ENCODE results near the gene HABP4. TPM values are rescaled to one million over a fixed set of nuclear protein-coding genes. Genes with fewer than 3 reads are reported as not detected.
A peak's percentile ranks its signal among the peaks of the same experiment; 100 is the strongest.

HABP4 gene
- total RNA-seq, 1 donor from 2014 or later = 17.2 TPM

GRCh38 chr9:96442491-96442890, 7.5 kb upstream of the HABP4 start:
- H3K4me1 ChIP-seq = no peaks in the 10 kb centered on the region
- TF ChIP-seq CTCF (IDR thresholded peaks at IDR 0.05) (no peak), POLR2AphosphoS5 (IDR thresholded peaks at IDR 0.05; ENCODE audit: insufficient read depth in 1 of 2, low read depth in 1 of 2) (no peak), POLR2A (IDR thresholded peaks at IDR 0.05) (no peak)
- no peak for DNase-seq (ENCODE audit: extremely low spot score in 2 of 2)
- no peaks in the 10 kb centered on the region for H3K9me3 ChIP-seq
- no peaks in the 10 kb centered on the region for H3K36me3 ChIP-seq
- no peaks in the 10 kb centered on the region for H3K27me3 ChIP-seq
- H3K27ac ChIP-seq = no peak overlapping the region
- intact Hi-C loops (cut with DNase I) = no loop called here
- H3K4me3 ChIP-seq = no peak overlapping the region

- intact Hi-C loops (cut with DNase I) = no loop called here
- Histone ChIP-seq H3K4me1 (peaks cover 12% of the 10 kb centered on the region), H3K4me3 (no peak overlapping the region), H3K9me3 (no peaks in the 10 kb centered on the region), H3K27ac (no peak overlapping the region), H3K36me3 (no peaks in the 10 kb centered on the region), H3K27me3 (no peaks in the 10 kb centered on the region)
- no peak for DNase-seq (ENCODE audit: extremely low spot score in 2 of 2)
- TF ChIP-seq POLR2A (IDR thresholded peaks at IDR 0.05) (no peak), CTCF (IDR thresholded peaks at IDR 0.05) (no peak), POLR2AphosphoS5 (IDR thresholded peaks at IDR 0.05; ENCODE audit: insufficient read depth in 1 of 2, low read depth in 1 of 2) (no peak)
Measured at GRCh38 chr9:96447406-96447805, 2.6 kb upstream of the HABP4 start.

DNA sequence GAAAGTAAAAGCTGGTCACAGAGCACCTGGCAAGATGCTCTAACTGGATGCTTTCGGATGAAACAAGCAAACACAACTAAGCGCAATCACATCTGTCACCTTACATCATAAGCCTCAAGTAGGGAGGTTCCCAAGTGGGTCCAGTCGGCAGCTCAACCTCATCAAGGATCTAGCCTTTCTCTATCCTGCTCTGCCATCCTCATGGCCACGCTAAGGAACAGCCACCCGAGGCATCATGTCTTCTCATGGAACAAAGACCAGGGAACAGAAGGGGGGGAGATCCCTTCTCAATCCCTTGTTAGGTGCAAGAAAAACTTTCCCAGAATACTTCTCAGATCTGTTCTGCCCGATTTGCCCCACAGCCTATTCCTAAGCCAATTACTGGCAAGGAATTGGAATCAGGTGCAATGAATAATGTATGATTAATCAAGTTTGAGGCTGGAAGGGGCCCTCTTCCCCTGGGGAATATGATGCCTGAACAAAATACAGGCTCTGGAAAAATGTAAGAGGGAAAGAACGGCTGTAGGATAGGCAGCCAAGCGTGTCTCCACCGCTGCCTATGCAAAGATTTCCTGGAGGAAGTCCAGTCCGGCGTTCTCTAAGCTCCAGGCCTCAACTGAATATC, 1.3 kb upstream of the HABP4 start:
- Histone ChIP-seq H3K9me3 (no peaks in the 10 kb centered on the region), H3K4me1 (peaks cover 18% of the 10 kb centered on the region), H3K4me3 (no peak overlapping the region), H3K36me3 (no peaks in the 10 kb centered on the region), H3K27ac (no peak overlapping the region), H3K27me3 (no peaks in the 10 kb centered on the region)
- TF ChIP-seq POLR2AphosphoS5 (IDR thresholded peaks at IDR 0.05; ENCODE audit: insufficient read depth in 1 of 2, low read depth in 1 of 2) = no peak
- TF ChIP-seq CTCF (IDR thresholded peaks at IDR 0.05) = no peak
- TF ChIP-seq POLR2A (IDR thresholded peaks at IDR 0.05) = no peak
- intact Hi-C loops (cut with DNase I) = no loop called here
- peak in 1 of 2 donors; percentile 25 for DNase-seq (ENCODE audit: extremely low spot score in 2 of 2)

DNA sequence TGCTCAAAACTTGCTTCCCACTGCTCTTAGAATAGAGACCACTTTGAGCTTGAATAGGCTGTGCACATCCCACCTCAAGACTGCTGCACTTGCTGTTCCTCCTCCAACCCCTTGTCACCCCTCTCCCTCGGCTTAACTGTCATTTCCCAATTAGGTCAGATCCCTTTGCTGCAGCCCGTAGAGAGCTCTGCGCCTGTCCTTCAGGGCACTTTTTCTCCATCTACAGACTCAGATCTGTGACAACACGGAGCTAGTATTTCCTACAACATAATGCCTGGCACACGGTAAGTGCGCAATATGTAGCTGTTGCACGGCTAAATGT, 485 bp upstream of the HABP4 start:
- Histone ChIP-seq H3K27ac (peak overlapping the region; percentile 81), H3K4me1 (peaks cover 18% of the 10 kb centered on the region), H3K27me3 (no peaks in the 10 kb centered on the region), H3K36me3 (no peaks in the 10 kb centered on the region), H3K4me3 (peak overlapping the region; percentile 69 to 92), H3K9me3 (no peaks in the 10 kb centered on the region)
- intact Hi-C loops (cut with DNase I) = no loop called here
- peak in 1 of 2 donors; percentile 90 for DNase-seq (ENCODE audit: extremely low spot score in 2 of 2)
- no peak for TF ChIP-seq CTCF (IDR thresholded peaks at IDR 0.05)
- TF ChIP-seq POLR2AphosphoS5 (IDR thresholded peaks at IDR 0.05; ENCODE audit: insufficient read depth in 1 of 2, low read depth in 1 of 2) = no peak
- TF ChIP-seq POLR2A (IDR thresholded peaks at IDR 0.05) = no peak
